Measurements from ENCODE around the gene NT5C1A. TPM values are rescaled to one million over a fixed set of nuclear protein-coding genes. Genes with fewer than 3 reads are reported as not detected.

NT5C1A gene
- total RNA-seq, 1 donor from 2014 or later, result 0.49 TPM

DNA sequence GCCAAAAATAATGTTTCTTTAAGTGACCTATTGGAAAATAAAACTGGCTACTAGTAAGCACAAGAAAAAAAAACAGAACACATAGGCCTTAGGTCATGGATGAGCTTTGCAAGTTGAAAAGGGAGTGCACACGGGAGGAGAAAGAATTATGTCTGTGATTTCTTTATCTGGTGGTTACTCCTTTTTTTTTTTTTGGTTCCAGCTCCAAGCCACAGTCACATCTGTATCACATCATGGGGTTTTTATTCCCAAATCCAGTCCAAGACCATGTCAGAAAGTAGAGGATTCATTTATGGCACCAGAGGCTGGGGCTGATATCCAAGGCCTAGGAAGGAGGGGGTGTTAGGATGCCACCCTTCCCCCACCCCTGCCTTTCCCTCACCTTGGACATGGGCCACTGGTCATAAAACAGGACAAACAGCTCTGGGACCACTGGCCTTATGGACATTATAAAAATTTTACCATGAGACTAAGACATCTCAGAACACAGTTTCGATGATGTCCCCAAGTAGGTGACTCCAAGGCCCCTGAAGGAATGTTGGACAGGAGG, 22.2 kb downstream of the NT5C1A start:
- H3K9me3 ChIP-seq, result no peaks in the 10 kb centered on the region
- DNase-seq (no peak), ATAC-seq (no peak)
- TF ChIP-seq, protein P1, sequence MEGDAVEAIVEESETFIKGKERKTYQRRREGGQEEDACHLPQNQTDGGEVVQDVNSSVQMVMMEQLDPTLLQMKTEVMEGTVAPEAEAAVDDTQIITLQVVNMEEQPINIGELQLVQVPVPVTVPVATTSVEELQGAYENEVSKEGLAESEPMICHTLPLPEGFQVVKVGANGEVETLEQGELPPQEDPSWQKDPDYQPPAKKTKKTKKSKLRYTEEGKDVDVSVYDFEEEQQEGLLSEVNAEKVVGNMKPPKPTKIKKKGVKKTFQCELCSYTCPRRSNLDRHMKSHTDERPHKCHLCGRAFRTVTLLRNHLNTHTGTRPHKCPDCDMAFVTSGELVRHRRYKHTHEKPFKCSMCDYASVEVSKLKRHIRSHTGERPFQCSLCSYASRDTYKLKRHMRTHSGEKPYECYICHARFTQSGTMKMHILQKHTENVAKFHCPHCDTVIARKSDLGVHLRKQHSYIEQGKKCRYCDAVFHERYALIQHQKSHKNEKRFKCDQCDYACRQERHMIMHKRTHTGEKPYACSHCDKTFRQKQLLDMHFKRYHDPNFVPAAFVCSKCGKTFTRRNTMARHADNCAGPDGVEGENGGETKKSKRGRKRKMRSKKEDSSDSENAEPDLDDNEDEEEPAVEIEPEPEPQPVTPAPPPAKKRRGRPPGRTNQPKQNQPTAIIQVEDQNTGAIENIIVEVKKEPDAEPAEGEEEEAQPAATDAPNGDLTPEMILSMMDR (IDR thresholded peaks at IDR 0.05), result no peak
- H3K27me3 ChIP-seq, result no peaks in the 10 kb centered on the region
- no peak overlapping the region for H3K27ac ChIP-seq
- intact Hi-C loops (cut with DNase I), result loop anchor here (5.0 kb wide), 1 partner anchor 42 kb away; no protein-coding TSS in a partner anchor
- H3K4me1 ChIP-seq, result peaks cover 13% of the 10 kb centered on the region
- no peak overlapping the region for H3K4me3 ChIP-seq
- H3K36me3 ChIP-seq, result no peaks in the 10 kb centered on the region

DNA sequence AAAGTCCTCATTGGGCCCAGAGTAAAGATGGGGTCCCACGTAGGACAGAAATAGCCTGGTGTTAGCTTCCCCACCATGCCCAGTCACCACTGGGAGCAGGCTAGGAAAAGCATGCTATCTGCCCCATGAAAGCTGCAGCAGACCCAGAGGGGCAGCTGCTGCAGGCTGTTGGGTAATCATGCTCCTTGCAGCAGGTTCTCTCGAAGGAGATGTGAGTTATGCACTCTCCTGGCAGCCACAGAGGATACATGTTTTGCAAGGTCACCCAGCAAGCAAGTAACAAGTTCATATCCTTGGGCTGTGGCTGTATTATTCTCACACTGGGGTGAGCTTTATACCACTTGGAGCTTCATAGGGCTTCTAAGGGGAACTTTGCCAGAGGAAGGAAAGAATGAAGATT, 23.4 kb downstream of the NT5C1A start:
- H3K4me3 ChIP-seq, result no peak overlapping the region
- intact Hi-C loops (cut with DNase I), result no loop called here

GRCh38 chr1:39647247-39647646, 24.7 kb downstream of the NT5C1A start:
- DNase-seq, result no peak
- intact Hi-C loops (cut with DNase I), result no loop called here
- Histone ChIP-seq H3K27ac (peak overlapping the region; percentile 66), H3K9me3 (no peaks in the 10 kb centered on the region), H3K27me3 (no peaks in the 10 kb centered on the region), H3K4me1 (peaks cover 9% of the 10 kb centered on the region), H3K4me3 (no peak overlapping the region), H3K36me3 (no peaks in the 10 kb centered on the region)
- no peak for ATAC-seq
- TF ChIP-seq, protein P1 (IDR thresholded peaks at IDR 0.05), result no peak

More for the DNA sequence above, 23.4 kb downstream of the NT5C1A start:
- Histone ChIP-seq H3K27me3 (no peaks in the 10 kb centered on the region), H3K4me1 (peaks cover 9% of the 10 kb centered on the region), H3K36me3 (no peaks in the 10 kb centered on the region), H3K27ac (no peak overlapping the region), H3K9me3 (no peaks in the 10 kb centered on the region)
- DNase-seq (no peak), ATAC-seq (no peak)
- TF ChIP-seq, protein P1 (IDR thresholded peaks at IDR 0.05), result no peak

DNA sequence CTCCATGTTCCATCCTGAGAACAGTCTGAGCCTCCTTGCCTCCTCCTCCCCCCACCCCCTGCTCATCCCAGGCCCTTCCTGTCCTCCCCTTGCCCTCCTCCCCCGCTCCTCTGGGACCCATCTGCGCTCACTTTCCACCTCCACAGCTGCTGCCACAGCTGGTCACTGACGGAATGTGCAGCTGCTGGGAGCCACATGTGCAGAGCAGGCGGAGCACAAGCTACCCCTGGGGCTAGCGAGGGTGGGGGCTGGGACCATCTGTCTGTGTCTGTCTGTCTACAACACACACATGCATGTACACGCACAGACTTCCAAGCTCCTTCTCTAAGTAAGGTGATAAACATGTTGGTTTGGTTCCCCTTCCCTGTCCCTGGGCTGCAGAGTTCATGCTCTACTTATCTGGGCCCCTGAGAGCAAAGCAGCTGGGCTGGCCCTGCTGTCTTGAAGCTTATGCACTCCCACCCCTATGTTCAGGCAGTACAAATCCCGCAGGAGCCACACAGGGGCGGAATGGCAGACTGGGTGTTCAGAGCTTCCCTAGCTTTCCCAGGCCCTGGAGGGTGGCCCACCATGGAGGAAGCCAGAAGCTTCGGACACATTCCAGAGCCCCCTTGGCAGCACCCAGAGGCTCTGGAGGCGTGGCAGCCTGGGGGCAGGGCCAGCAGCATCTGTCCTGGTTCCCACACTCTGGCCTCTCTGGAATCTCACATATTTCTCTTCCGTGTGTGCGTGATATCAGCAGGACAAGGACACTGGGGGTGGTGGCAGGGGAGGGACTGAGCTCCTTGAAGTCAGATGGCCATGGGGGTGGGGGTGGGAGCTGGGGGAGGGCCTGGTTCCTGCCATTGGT, 25.4 kb downstream of the NT5C1A start:
- peaks cover 9% of the 10 kb centered on the region for H3K4me1 ChIP-seq
- no peaks in the 10 kb centered on the region for H3K9me3 ChIP-seq
- no peak overlapping the region for H3K4me3 ChIP-seq
- H3K27me3 ChIP-seq, result no peaks in the 10 kb centered on the region
- peak overlapping the region; percentile 73 for H3K27ac ChIP-seq
- H3K36me3 ChIP-seq, result no peaks in the 10 kb centered on the region
- peak; percentile 73 for DNase-seq
- ATAC-seq, result peak; percentile 55
- TF ChIP-seq, protein P1 (IDR thresholded peaks at IDR 0.05), result no peak
- intact Hi-C loops (cut with DNase I), result no loop called here

GRCh38 chr1:39645411-39646043, 26.4 kb downstream of the NT5C1A start:
- intact Hi-C loops (cut with DNase I), result no loop called here
- peaks cover 9% of the 10 kb centered on the region for H3K4me1 ChIP-seq
- no peaks in the 10 kb centered on the region for H3K27me3 ChIP-seq
- no peaks in the 10 kb centered on the region for H3K36me3 ChIP-seq
- no peak overlapping the region for H3K4me3 ChIP-seq
- no peaks in the 10 kb centered on the region for H3K9me3 ChIP-seq
- no peak for DNase-seq
- no peak overlapping the region for H3K27ac ChIP-seq
- TF ChIP-seq, protein P1 (IDR thresholded peaks at IDR 0.05), result no peak
- no peak for ATAC-seq
